ENCODE measurements around the gene ZNF212.

DNA sequence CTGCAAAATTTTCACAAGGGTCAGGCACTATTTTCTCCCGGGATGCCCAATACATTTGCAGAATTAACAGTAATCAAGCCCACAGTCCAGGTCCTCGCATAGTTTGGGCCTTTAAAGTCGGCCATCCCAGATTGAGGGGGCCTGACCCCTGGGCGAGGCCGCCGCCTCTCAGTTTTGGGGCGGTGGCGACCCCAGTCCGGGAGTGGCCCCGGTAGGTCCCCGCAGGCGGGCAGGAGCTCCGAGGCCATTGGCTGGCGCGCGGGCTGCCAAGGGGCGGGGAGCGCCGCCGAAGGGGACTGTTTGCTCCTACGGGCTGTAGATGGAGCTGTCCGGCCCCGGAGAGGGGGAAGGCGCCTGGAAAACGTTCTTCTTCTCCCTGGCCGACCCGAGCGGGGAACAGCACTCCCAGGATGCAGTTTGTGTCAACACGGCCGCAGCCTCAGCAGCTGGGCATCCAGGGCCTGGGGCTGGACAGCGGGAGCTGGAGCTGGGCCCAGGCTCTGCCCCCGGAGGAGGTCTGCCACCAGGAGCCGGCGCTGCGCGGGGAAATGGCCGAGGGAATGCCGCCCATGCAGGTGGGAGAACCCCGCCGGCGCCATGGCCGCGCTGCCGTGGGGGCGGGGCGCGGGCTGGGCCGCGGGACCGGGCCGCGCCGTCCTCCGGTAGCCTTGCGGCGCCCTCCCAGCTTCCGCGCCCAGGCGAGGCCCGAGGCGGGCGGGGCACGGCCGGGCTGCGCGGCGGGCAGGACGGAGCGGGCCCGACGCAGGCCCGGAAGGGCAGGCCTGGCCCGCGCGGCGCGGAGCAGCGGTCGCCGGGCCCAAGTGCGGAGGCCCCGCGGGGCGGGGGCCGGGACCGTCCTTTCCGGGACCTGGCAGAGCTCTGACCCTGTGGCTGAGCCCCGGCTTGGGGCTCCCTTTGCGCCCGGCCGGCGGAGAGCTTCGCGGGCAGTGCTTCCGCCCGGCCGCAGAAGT, 44.0 kb upstream of the ZNF212 start, which contains the start of gene ZNF282:
- TF ChIP-seq CTCF (IDR thresholded peaks at IDR 0.05; ENCODE audit: low read depth, low read length) (peak; percentile 54), EZH2phosphoT487 (IDR thresholded peaks at IDR 0.05; ENCODE audit: low read depth) (no peak)
